Keratinocyte (primary cell): ENCODE measurements around the gene KATNB1. TPM values are rescaled to one million over a fixed set of nuclear protein-coding genes. Genes with fewer than 3 reads are reported as not detected.

ENCODE experiments used
- DNase-seq: peaks from one replicate; pipeline ENCODE4 v3.0.0-alpha.2; 2011; ENCODE audit warnings: low read depth, missing footprints, low spot score
- FAIRE-seq: peaks from 2 replicates; lab custom pipeline; 2011; peaks lifted over from hg19 to GRCh38; lab: Jason Lieb, UNC
- H2AFZ ChIP-seq: 2 replicates; pipeline ENCODE4 v1.6.0; 2012; ENCODE audit warnings: low read length, control low read depth, inconsistent platforms; ENCODE audit not compliant: control insufficient read depth
- H3K27ac ChIP-seq: 2 replicates; pipeline ENCODE4 v1.5.1; 2011; ENCODE audit warnings: low read length; ENCODE audit not compliant: control insufficient read depth, insufficient read depth
- H3K27me3 ChIP-seq: 3 replicates; pipeline ENCODE4 v1.6.0; 2011; ENCODE audit warnings: low read length; ENCODE audit not compliant: control insufficient read depth, insufficient read depth; ENCODE audit errors: extremely low read depth
- H3K36me3 ChIP-seq, 2 experiments: 2 replicates in 1 of 2; 3 replicates in 1 of 2; pipeline ENCODE4 v1.5.1; 2011; ENCODE audit warnings: low read length in 2 of 2, mild to moderate bottlenecking in 1 of 2; ENCODE audit not compliant: control insufficient read depth in 2 of 2, insufficient read depth in 2 of 2; ENCODE audit errors: extremely low read depth in 1 of 2
- H3K4me1 ChIP-seq: 3 replicates; pipeline ENCODE4 v1.5.1; 2011; ENCODE audit warnings: low read length; ENCODE audit not compliant: control insufficient read depth, insufficient read depth; ENCODE audit errors: extremely low read depth
- H3K4me2 ChIP-seq: 3 replicates; pipeline ENCODE4 v1.6.0; 2011; ENCODE audit warnings: low read depth, low read length; ENCODE audit not compliant: control insufficient read depth, insufficient read depth; ENCODE audit errors: extremely low read depth
- H3K4me3 ChIP-seq, 3 experiments: fragments of 200-600 bp in 1 of 3; sonication (generic) in 1 of 3; 2 replicates in 2 of 3; 3 replicates in 1 of 3; pipeline ENCODE4 v1.5.1; 2011 to 2016; ENCODE audit warnings: low read length in 3 of 3, mild to moderate bottlenecking in 3 of 3, control low read depth in 2 of 3, inconsistent platforms in 1 of 3, low read depth in 1 of 3, mixed read lengths in 1 of 3, mixed run types in 1 of 3, moderate library complexity in 1 of 3; ENCODE audit not compliant: control insufficient read depth in 2 of 3, insufficient read depth in 2 of 3; ENCODE audit errors: extremely low read depth in 1 of 3
- H3K79me2 ChIP-seq: 2 replicates; pipeline ENCODE4 v1.6.0; 2012; ENCODE audit warnings: low read length; ENCODE audit not compliant: control insufficient read depth, insufficient read depth
- H3K9ac ChIP-seq: 3 replicates; pipeline ENCODE4 v1.6.0; 2011; ENCODE audit warnings: low read length; ENCODE audit not compliant: control insufficient read depth, insufficient read depth; ENCODE audit errors: extremely low read depth
- H3K9me1 ChIP-seq: 3 replicates; pipeline ENCODE4 v1.6.0; 2011; ENCODE audit warnings: low read length; ENCODE audit not compliant: control insufficient read depth, insufficient read depth; ENCODE audit errors: extremely low read depth
- H3K9me3 ChIP-seq: 2 replicates; pipeline ENCODE4 v1.5.1; 2012; ENCODE audit warnings: low read depth, low read length; ENCODE audit not compliant: control insufficient read depth
- H4K20me1 ChIP-seq: 3 replicates; pipeline ENCODE4 v1.6.0; 2011; ENCODE audit warnings: low read length; ENCODE audit not compliant: control insufficient read depth, insufficient read depth; ENCODE audit errors: extremely low read depth
- EZH2 ChIP-seq: IDR thresholded peaks from one replicate; pipeline ENCODE4 v1.6.1; 2012; ENCODE audit warnings: inconsistent platforms, mild to moderate bottlenecking, low read length, moderate library complexity
- dilution Hi-C: fragments of 300-500 bp; cut with MboI; formaldehyde crosslinking; loops from one replicate; pipeline ENCODE4 v1.7.0; 2020; ENCODE audit warnings: low sequenced_read_pairs; ENCODE audit not compliant: extremely low pct_ligation_motif_present
- polyA plus RNA-seq, 5 experiments: library from polyadenylated mRNA; depleted of rRNA in 3 of 5; stranded (reverse) in 3 of 5; stranded (forward) in 1 of 5; unstranded in 1 of 5; fragments of >200 nt; gene quantifications; 1 replicate in 1 of 5; 2 replicates in 3 of 5; 3 replicates in 1 of 5; pipeline versions ENCODE4 v1.2.1 to v1.2.3, GENCODE V29; 2011 to 2012; ENCODE audit warnings: missing spikeins in 2 of 5, low read depth in 1 of 5, low replicate concordance in 1 of 5
- TF ChIP-seq, protein P1 (sequence below), 3 experiments: IDR thresholded peaks in 1 of 3; conservative IDR thresholded peaks in 1 of 3; optimal IDR thresholded peaks in 1 of 3; 2 replicates in 2 of 3; 3 replicates in 1 of 3; pipeline versions ENCODE3 to v1.5.1; 2011; ENCODE audit warnings: low read length in 3 of 3, mild to moderate bottlenecking in 3 of 3, moderate library complexity in 2 of 3, control low read depth in 1 of 3, inconsistent platforms in 1 of 3; ENCODE audit not compliant: insufficient read depth in 2 of 3; ENCODE audit errors: extremely low read depth in 1 of 3

The KATNB1 gene
- polyA plus RNA-seq, 1 donor (not counting 4 experiments of a cell fraction or from before 2014, with no cell fraction given) = 18.9 TPM

DNA sequence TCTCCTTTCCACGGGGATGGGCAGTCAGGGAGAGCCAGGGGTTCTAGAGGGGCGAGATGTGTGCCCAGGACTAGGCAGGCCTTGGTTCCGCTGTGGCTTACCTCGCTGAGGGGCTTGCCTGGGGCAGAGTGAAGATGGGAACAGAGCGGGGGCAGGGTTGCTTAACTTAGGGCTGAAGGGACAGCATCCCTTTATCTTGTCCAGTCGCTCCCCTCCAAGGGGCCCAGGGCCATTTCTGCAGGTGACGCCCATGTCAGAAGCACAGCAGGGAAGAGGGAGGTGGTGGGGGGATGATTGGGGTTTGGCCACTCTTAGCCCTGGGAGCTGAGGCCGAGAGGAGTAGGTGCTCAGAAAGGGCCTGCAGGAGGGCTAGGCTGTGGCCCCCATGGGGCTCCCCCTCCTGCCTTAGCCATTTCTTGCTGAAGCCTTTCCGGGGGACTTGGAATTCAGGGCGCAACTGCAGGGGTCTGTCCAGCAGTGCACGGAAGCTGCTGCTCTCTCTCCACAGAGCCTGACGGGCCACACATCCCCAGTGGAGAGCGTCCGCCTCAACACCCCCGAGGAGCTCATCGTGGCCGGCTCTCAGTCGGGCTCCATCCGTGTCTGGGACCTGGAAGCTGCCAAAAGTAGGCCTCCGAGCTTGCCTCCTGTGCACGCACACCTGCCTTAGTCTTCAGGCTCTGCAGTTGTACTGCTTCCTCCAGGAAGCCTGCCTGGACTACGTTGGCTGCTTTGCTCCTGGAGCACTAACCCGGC lies 8.5 kb downstream of the KATNB1 start:
- H4K20me1 ChIP-seq = no peaks in the 10 kb centered on the region
- H3K4me3 ChIP-seq = no peak overlapping the region
- FAIRE-seq = no peak
- no peak overlapping the region for H3K9ac ChIP-seq
- DNase-seq = no peak
- H3K9me1 ChIP-seq = peaks cover 3% of the 10 kb centered on the region
- dilution Hi-C loops = no loop called here
- TF ChIP-seq, protein P1, sequence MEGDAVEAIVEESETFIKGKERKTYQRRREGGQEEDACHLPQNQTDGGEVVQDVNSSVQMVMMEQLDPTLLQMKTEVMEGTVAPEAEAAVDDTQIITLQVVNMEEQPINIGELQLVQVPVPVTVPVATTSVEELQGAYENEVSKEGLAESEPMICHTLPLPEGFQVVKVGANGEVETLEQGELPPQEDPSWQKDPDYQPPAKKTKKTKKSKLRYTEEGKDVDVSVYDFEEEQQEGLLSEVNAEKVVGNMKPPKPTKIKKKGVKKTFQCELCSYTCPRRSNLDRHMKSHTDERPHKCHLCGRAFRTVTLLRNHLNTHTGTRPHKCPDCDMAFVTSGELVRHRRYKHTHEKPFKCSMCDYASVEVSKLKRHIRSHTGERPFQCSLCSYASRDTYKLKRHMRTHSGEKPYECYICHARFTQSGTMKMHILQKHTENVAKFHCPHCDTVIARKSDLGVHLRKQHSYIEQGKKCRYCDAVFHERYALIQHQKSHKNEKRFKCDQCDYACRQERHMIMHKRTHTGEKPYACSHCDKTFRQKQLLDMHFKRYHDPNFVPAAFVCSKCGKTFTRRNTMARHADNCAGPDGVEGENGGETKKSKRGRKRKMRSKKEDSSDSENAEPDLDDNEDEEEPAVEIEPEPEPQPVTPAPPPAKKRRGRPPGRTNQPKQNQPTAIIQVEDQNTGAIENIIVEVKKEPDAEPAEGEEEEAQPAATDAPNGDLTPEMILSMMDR (optimal IDR thresholded peaks at IDR 0.05 in 1 of 3, IDR thresholded peaks at IDR 0.05 in 1 of 3, conservative IDR thresholded peaks at IDR 0.05 in 1 of 3; ENCODE audit: extremely low read depth in 1 of 3, insufficient read depth in 2 of 3, low read length in 3 of 3) = no peak
- no peak for TF ChIP-seq EZH2
- no peak overlapping the region for H3K4me2 ChIP-seq
- peaks cover 36% of the 10 kb centered on the region for H3K4me1 ChIP-seq
- H3K79me2 ChIP-seq = no peaks in the 10 kb centered on the region
- peaks cover 0 to 7% of the 10 kb centered on the region in 2 experiments for H3K36me3 ChIP-seq
- no peaks in the 10 kb centered on the region for H3K9me3 ChIP-seq
- H3K27ac ChIP-seq = no peak overlapping the region
- H3K27me3 ChIP-seq = no peaks in the 10 kb centered on the region
- H2AFZ ChIP-seq = no peak overlapping the region

GRCh38 chr16:57744642-57744903 lies 9.0 kb downstream of the KATNB1 start:
- H3K9ac ChIP-seq = no peak overlapping the region
- no peak overlapping the region for H3K27ac ChIP-seq
- TF ChIP-seq EZH2 = no peak
- TF ChIP-seq, protein P1 (optimal IDR thresholded peaks at IDR 0.05 in 1 of 3, IDR thresholded peaks at IDR 0.05 in 1 of 3, conservative IDR thresholded peaks at IDR 0.05 in 1 of 3; ENCODE audit: extremely low read depth in 1 of 3, insufficient read depth in 2 of 3, low read length in 3 of 3) = no peak
- no peaks in the 10 kb centered on the region for H4K20me1 ChIP-seq
- no peaks in the 10 kb centered on the region for H3K27me3 ChIP-seq
- peaks cover 31% of the 10 kb centered on the region for H3K4me1 ChIP-seq
- no peak overlapping the region for H3K4me2 ChIP-seq
- H3K36me3 ChIP-seq = peaks cover 0 to 7% of the 10 kb centered on the region in 2 experiments
- dilution Hi-C loops = no loop called here
- H3K4me3 ChIP-seq = no peak overlapping the region
- DNase-seq = no peak
- H3K79me2 ChIP-seq = no peaks in the 10 kb centered on the region
- H3K9me3 ChIP-seq = no peaks in the 10 kb centered on the region
- FAIRE-seq = no peak
- H3K9me1 ChIP-seq = peaks cover 3% of the 10 kb centered on the region
- no peak overlapping the region for H2AFZ ChIP-seq
